ENCODE data around the gene RPA3. TPM values are rescaled to one million over a fixed set of nuclear protein-coding genes. Genes with fewer than 3 reads are reported as not detected.

The RPA3 gene
- total RNA-seq, 3 donors from 2014 or later: 23.2 to 38.4 (median 28.7) TPM

DNA sequence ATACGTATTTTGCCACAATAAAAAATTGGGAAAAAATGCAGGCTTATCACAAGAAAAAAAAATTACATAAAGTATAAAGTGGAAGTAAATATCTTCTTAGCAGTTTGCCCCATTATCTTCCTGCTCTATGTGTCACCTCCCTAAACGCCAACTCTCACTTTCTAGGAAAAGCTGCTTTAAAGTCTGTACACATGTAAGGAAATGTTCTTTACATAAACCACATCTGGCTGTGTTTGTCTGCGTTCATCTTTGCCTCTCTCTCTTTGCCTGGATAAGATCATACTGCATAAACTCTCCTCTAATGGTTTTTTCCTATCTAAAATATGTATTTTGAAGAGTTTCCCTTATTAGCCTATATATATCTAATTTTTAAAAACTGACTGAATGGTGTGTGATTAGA, 100.9 kb downstream of the RPA3 start:
- no peaks in the 10 kb centered on the region for H3K4me1 ChIP-seq (ENCODE audit: low read depth)

DNA sequence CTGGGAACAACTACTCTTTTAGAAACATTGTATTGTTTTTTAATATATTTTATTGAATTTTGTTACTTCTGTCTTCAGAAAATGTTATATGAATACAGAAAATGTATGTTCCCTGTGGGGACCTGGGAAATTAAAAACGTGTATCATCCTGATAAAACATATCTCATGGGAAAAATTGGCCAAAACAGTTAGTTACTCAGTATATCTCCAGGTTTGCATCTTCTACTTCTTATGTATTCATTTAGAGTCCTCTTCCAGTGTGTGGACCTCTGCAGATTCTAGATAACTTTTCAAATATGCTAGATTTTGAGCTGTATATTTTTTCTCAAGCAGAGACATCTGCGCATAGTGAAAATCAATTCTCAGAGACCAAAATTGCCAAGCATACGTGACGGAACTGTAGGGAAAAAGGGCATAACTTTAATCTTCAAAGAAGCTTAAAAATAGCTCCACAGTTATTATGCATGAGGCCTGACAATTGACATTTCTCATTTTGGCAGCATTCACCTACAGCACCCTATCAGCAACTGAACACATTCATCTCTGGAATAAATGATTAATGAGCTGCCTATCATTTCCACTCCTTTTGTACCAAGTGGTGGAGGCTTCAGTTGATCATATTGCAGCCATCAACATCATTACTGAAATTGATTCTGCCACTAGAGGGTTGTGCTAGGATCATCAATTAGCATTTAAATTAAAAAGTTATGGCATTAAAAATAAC, 104.2 kb downstream of the RPA3 start:
- no peak for DNase-seq
- no peaks in the 10 kb centered on the region for H3K36me3 ChIP-seq (ENCODE audit: low read depth)
- no peaks in the 10 kb centered on the region for H3K9me3 ChIP-seq
- H3K4me1 ChIP-seq (ENCODE audit: low read depth): no peaks in the 10 kb centered on the region
- TF ChIP-seq, protein P1, sequence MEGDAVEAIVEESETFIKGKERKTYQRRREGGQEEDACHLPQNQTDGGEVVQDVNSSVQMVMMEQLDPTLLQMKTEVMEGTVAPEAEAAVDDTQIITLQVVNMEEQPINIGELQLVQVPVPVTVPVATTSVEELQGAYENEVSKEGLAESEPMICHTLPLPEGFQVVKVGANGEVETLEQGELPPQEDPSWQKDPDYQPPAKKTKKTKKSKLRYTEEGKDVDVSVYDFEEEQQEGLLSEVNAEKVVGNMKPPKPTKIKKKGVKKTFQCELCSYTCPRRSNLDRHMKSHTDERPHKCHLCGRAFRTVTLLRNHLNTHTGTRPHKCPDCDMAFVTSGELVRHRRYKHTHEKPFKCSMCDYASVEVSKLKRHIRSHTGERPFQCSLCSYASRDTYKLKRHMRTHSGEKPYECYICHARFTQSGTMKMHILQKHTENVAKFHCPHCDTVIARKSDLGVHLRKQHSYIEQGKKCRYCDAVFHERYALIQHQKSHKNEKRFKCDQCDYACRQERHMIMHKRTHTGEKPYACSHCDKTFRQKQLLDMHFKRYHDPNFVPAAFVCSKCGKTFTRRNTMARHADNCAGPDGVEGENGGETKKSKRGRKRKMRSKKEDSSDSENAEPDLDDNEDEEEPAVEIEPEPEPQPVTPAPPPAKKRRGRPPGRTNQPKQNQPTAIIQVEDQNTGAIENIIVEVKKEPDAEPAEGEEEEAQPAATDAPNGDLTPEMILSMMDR (IDR thresholded peaks at IDR 0.05): no peak
- H3K4me3 ChIP-seq: no peak overlapping the region
- intact Hi-C loops (cut with DNase I, micrococcal nuclease): no loop called here
- ATAC-seq: no peak

More for the DNA sequence above, 100.9 kb downstream of the RPA3 start:
- Histone ChIP-seq H3K9me3 (no peaks in the 10 kb centered on the region), H3K36me3 (ENCODE audit: low read depth) (no peaks in the 10 kb centered on the region), H3K4me3 (no peak overlapping the region)
- TF ChIP-seq, protein P1 (IDR thresholded peaks at IDR 0.05): no peak
- ATAC-seq (no peak), DNase-seq (no peak)
- intact Hi-C loops (cut with DNase I, micrococcal nuclease): no loop called here

DNA sequence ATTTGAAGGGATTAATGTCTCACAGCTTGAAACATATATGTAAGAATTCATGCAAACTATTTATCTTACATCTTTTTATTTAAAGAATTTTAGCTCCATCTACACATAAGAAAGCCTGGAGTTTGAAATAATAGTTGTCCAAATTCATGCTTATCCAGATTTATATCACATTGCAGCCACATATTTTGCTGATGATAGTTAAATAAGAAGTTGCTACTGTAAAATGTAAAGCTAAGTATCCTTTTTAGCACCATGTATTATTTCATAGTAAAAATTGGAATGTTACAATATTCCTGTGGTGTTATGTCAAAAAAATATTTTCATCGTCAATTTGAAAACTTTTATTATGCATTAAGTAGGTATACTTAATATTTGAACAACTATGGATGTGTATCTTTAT, 105.2 kb downstream of the RPA3 start:
- intact Hi-C loops (cut with DNase I, micrococcal nuclease): no loop called here
- TF ChIP-seq, protein P1 (IDR thresholded peaks at IDR 0.05): no peak
- no peak overlapping the region for H3K4me3 ChIP-seq
- H3K4me1 ChIP-seq (ENCODE audit: low read depth): no peaks in the 10 kb centered on the region
- no peak for ATAC-seq
- no peaks in the 10 kb centered on the region for H3K36me3 ChIP-seq (ENCODE audit: low read depth)
- H3K9me3 ChIP-seq: no peaks in the 10 kb centered on the region
- no peak for DNase-seq

DNA sequence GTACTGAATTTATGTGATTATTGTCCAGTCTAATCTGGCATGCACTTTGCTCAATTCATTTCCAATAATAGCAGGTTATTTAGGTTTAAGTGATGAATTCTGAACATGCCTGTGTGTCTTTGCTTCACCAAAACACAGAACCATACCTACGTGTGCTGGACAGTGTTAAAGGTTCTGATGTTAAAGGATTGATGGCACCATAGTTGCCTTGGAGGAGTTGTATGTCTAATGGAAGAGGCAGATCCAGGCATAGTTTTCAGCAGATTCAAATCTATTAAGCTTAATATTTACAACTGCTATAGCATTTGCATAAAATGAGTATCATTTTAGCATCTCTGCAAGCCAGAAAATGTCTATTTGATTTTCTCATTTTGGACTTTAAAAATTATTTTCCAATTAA, 105.9 kb downstream of the RPA3 start:
- no peak for DNase-seq
- intact Hi-C loops (cut with DNase I, micrococcal nuclease): no loop called here
- Histone ChIP-seq H3K36me3 (ENCODE audit: low read depth) (no peaks in the 10 kb centered on the region), H3K4me3 (no peak overlapping the region), H3K4me1 (ENCODE audit: low read depth) (no peaks in the 10 kb centered on the region), H3K9me3 (no peaks in the 10 kb centered on the region)
- TF ChIP-seq, protein P1 (IDR thresholded peaks at IDR 0.05): no peak
- no peak for ATAC-seq

DNA sequence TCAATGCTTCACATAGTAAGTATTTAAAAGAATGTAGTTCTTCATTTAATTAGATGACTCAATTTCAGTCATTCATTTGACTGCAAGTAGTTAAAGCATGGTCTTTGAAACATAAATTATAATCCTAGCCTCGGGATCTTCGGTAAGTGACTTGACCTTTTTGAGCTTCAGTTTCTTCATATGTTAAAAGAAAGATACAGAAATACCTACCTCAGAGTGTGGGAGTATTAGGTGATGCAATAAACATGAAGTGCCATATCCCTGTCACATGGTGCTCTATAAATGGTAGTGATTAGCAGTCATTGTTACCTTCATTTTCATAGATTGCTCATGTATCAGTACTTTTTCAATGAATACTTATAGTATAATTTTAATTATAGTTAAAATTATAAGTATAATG, 109.1 kb downstream of the RPA3 start:
- TF ChIP-seq, protein P1 (IDR thresholded peaks at IDR 0.05): no peak
- Histone ChIP-seq H3K36me3 (ENCODE audit: low read depth) (no peaks in the 10 kb centered on the region), H3K9me3 (no peaks in the 10 kb centered on the region), H3K4me3 (no peak overlapping the region), H3K4me1 (ENCODE audit: low read depth) (no peaks in the 10 kb centered on the region)
- no peak for DNase-seq
- ATAC-seq: no peak
- intact Hi-C loops (cut with DNase I, micrococcal nuclease): no loop called here

All from mucosa of descending colon (tissue), 3 donors.